GM12891 (cell line): ENCODE measurements around the gene PHOSPHO2.
A peak's percentile ranks its signal among the peaks of the same experiment; 100 is the strongest.

ENCODE experiments used
- POLR2A ChIP-seq: IDR thresholded peaks from 2 replicates; pipeline ENCODE4 v1.6.1; 2011; ENCODE audit warnings: low read depth, low read length, control low read depth
- POLR2AphosphoS5 ChIP-seq: IDR thresholded peaks from 2 replicates; pipeline ENCODE4 v1.6.1; 2011; ENCODE audit warnings: low read depth, low read length, control low read depth
- SPI1 ChIP-seq: IDR thresholded peaks from 2 replicates; pipeline ENCODE4 v1.6.1; 2011; ENCODE audit warnings: low read depth, low read length, control low read depth

DNA sequence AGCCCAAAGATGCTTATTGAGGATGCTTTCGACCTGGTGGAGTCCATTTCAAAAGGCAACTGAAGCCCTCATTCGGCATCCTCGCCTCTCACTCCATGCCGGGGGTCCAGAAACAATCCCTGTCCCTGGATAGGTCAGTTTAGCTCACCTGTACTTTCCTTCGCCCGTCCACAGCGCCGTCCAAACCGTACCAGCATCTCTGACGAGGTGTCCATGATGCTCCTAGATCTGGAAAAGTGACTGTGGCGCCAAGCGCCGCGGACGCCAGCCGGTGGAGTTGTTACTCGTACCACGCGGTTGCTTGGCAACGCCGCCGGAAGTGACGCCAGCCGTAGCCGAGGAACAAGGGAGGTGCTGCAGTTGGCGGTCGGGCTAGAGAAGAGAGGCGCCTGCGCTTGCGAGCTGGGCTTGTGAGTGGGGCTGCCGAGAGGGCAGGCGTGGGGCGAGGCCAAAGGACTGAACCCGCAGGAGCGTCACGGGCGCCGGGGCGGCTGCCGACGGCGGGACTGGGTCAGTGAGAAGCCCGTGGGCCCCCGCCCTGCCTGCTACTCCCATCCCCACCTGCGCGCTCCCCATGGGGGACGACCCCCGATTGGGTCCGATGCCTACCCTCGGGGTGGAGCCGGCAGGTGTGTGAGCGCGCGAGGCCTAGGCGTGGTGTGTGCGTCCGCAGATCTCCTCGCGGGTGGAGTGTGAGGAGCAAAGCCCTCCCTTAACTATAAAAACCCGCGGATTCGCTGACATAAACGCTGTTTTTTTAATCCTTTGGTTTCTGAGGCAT is at the start of gene PHOSPHO2, which contains the start of gene CFAP210:
- peak; percentile 82 for TF ChIP-seq POLR2A
- TF ChIP-seq SPI1: 0 out of 2 replicates have a peak, but pooled peaks have one; percentile 11
- TF ChIP-seq POLR2AphosphoS5: peak; percentile 82
